Bronchial epithelial cell (primary cell): ENCODE measurements around the gene EDEM2. TPM values are rescaled to one million over a fixed set of nuclear protein-coding genes. Genes with fewer than 3 reads are reported as not detected.
"Not testable (repeated sequence)": the region's sequence is repeated elsewhere in the genome, so short reads cannot be mapped to it uniquely, and the experiment has no call there.

Experiments
- DNase-seq: peaks from one replicate; pipeline ENCODE4 v3.0.0-alpha.2; 2010; ENCODE audit warnings: low read depth
- FAIRE-seq: peaks from 2 replicates; lab custom pipeline; 2011; peaks lifted over from hg19 to GRCh38; lab: Jason Lieb, UNC
- H3K27me3 ChIP-seq: 2 replicates; pipeline ENCODE4 v1.5.1; 2011; ENCODE audit warnings: low read length; ENCODE audit not compliant: control insufficient read depth, insufficient read depth
- H3K36me3 ChIP-seq: 2 replicates; pipeline ENCODE4 v1.5.1; 2011; ENCODE audit warnings: low read length; ENCODE audit not compliant: control insufficient read depth, insufficient read depth
- H3K4me3 ChIP-seq: 2 replicates; pipeline ENCODE4 v1.5.1; 2011; ENCODE audit warnings: mild to moderate bottlenecking, low read depth, low read length, control low read depth
- CTCF ChIP-seq: IDR thresholded peaks from 2 replicates; pipeline ENCODE4 v1.5.1; 2011; ENCODE audit warnings: mild to moderate bottlenecking, moderate library complexity, low read length, control low read depth, inconsistent platforms; ENCODE audit not compliant: insufficient read depth, severe bottlenecking
- total RNA-seq: library from RNA; depleted of rRNA; stranded (reverse); fragments of >200 nt; gene quantifications from 2 replicates; pipeline ENCODE4 v1.2.1, GENCODE V29; 2014

EDEM2 gene
- total RNA-seq, 1 donor from 2014 or later = 36.3 TPM

GRCh38 chr20:35084998-35085397 lies 62.1 kb downstream of the EDEM2 start:
- FAIRE-seq = no peak
- no peak overlapping the region for H3K4me3 ChIP-seq
- H3K36me3 ChIP-seq = no peaks in the 10 kb centered on the region
- no peaks in the 10 kb centered on the region for H3K27me3 ChIP-seq
- no peak for TF ChIP-seq CTCF
- DNase-seq = no peak

- FAIRE-seq, H3K27me3 ChIP-seq, H3K4me3 ChIP-seq, H3K36me3 ChIP-seq, DNase-seq: not testable (repeated sequence)
These were observed 66.8 kb downstream of the EDEM2 start for GRCh38 chr20:35080348-35080642.

- TF ChIP-seq CTCF = no peak
- peaks cover 1% of the 10 kb centered on the region for H3K36me3 ChIP-seq
- no peak overlapping the region for H3K4me3 ChIP-seq
- no peak for FAIRE-seq
- H3K27me3 ChIP-seq = no peaks in the 10 kb centered on the region
- no peak for DNase-seq
These were observed 67.4 kb downstream of the EDEM2 start for GRCh38 chr20:35079472-35080347.

- TF ChIP-seq CTCF = no peak
- FAIRE-seq (no peak), DNase-seq (no peak)
- peaks cover 1% of the 10 kb centered on the region for H3K36me3 ChIP-seq
- H3K27me3 ChIP-seq = no peaks in the 10 kb centered on the region
- no peak overlapping the region for H3K4me3 ChIP-seq
These were observed 69.3 kb downstream of the EDEM2 start for GRCh38 chr20:35077872-35078271.

- Histone ChIP-seq H3K36me3 (peaks cover 1% of the 10 kb centered on the region), H3K27me3 (no peaks in the 10 kb centered on the region), H3K4me3 (no peak overlapping the region)
- no peak for TF ChIP-seq CTCF
- peak; percentile 86 for DNase-seq
- no peak for FAIRE-seq
These were observed 69.8 kb downstream of the EDEM2 start for GRCh38 chr20:35077341-35077740.

- H3K36me3 ChIP-seq, FAIRE-seq, H3K4me3 ChIP-seq, DNase-seq, H3K27me3 ChIP-seq: not testable (repeated sequence)
These were observed 75.5 kb downstream of the EDEM2 start for GRCh38 chr20:35071436-35072153.
